ENCODE results near the gene ADH4.

DNA sequence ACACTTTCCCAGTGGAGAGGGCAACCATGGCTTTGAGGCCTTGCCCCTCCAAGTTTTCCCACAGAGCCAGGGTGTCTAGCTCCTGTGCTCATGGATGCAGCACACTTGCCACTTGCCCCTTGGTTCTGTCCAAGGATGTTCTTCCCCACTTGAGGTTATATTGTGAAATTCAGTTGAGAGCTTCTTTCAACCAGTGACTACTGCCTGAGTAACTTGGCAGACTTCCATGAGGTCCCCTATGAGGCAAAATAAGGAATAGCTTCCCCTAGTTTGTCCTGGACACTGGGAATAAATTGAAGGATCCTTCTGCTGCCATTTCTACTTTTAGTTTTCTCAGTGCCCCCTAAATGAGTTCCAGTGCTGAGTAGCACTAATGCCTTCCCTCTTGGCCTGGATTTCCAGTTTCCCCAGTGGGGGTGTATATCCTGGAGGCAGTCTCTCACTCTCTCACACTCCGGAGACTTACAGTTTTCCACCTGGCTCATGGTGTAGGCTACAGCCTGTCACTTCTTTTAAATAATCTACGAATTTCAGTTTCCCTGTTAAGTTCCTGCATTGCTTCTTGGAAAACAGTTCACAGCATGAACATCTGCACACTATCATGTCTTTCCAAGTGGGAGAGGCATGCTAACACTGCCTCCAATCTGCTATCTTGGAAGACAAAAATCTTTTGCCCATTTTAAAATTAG lies 36.4 kb upstream of the ADH4 start:
- TF ChIP-seq TCF7 (CRISPR knock-in tag; IDR thresholded peaks at IDR 0.05; ENCODE audit: low read depth) (no peak), CTCF (IDR thresholded peaks at IDR 0.05) (no peak), CREB1 (CRISPR knock-in tag; IDR thresholded peaks at IDR 0.05) (no peak), ZNF232 (CRISPR knock-in tag; IDR thresholded peaks at IDR 0.05) (no peak), ATF3 (CRISPR knock-in tag; conservative IDR thresholded peaks at IDR 0.05) (no peak), E2F1 (CRISPR knock-in tag; IDR thresholded peaks at IDR 0.05) (no peak)
